AG04449 (cell line): ENCODE measurements around the gene YARS1.
"Not testable (repeated sequence)": the region's sequence is repeated elsewhere in the genome, so short reads cannot be mapped to it uniquely, and the experiment has no call there.

Experiments
- CTCF ChIA-PET: fragments of 350-600 bp; formaldehyde crosslinking; extraction: SDS; loops from one replicate; lab custom pipeline; 2021; ENCODE audit warnings: antibody characterized with exemption; lab: Yijun Ruan, JAX
- POLR2A ChIA-PET: fragments of 400-600, 350-600 bp; formaldehyde crosslinking; extraction: SDS; loops from one replicate; lab custom pipeline; 2020; ENCODE audit warnings: antibody characterized with exemption, inconsistent platforms; lab: Yijun Ruan, JAX
- DNase-seq: peaks from one replicate; pipeline ENCODE4 v3.0.0-alpha.2; 2010; ENCODE audit warnings: low read depth, low spot score
- H3K4me3 ChIP-seq: 2 replicates; pipeline ENCODE4 v1.5.1; 2011; ENCODE audit warnings: low read depth, mild to moderate bottlenecking, control low read depth, low read length
- CTCF ChIP-seq: IDR thresholded peaks from one replicate; pipeline ENCODE4 v1.5.1; 2011; ENCODE audit warnings: mild to moderate bottlenecking, moderate library complexity, low read length, control low read depth, inconsistent platforms; ENCODE audit not compliant: insufficient read depth; ENCODE audit errors: missing control alignments

The YARS1 gene

GRCh38 chr1:32801096-32801715 lies 16.0 kb downstream of the YARS1 start:
- POLR2A ChIA-PET: no interaction called here
- TF ChIP-seq CTCF: no peak
- no peak overlapping the region for H3K4me3 ChIP-seq
- CTCF ChIA-PET: no interaction called here
- DNase-seq: peak; percentile 37

DNA sequence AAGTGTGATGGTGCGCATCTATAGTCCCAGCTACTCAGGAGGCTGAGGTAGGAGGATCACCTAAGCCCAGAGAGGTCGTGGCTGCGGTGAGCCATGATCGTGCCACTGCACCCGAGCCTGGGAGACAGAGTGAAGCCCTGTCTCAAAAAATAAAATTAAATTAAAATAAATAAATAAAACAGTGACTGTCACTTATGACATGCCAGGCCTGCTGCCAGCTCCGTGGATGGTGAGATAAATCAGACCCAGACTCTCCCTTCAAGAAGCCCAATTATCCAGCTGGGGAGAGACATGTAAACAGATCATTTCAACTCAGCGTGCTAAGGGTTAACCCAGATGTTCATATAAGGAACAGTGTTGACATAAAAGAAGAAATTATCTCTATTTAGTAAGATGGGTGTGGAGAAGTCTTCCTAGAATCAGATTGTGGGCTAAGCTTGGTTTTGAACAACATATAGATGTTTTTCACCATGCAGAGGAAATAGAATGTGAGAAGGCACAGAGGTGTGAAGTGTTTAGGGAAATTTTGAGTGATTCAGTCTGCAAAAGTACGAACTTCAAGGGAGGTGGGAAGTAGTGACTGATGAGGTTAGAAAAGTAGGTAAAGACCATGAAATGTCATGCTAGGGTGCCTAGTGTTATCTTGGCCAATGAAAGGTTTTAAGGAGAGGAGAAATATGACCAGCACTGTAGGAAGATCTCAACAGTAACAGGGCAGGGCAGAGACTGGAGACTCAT lies 18.3 kb downstream of the YARS1 start:
- POLR2A ChIA-PET: interaction anchor here (1.2 kb wide), 1 partner anchor 95 kb away, joined by 4 read pairs; no protein-coding TSS in a partner anchor
- DNase-seq: no peak
- H3K4me3 ChIP-seq: no peak overlapping the region
- CTCF ChIA-PET: interaction anchor here (1.6 to 2.6 kb wide), 3 partner anchors 13 to 87 kb away, joined by 4 to 12 read pairs (median 7); no protein-coding TSS in a partner anchor
- TF ChIP-seq CTCF: no peak

DNA sequence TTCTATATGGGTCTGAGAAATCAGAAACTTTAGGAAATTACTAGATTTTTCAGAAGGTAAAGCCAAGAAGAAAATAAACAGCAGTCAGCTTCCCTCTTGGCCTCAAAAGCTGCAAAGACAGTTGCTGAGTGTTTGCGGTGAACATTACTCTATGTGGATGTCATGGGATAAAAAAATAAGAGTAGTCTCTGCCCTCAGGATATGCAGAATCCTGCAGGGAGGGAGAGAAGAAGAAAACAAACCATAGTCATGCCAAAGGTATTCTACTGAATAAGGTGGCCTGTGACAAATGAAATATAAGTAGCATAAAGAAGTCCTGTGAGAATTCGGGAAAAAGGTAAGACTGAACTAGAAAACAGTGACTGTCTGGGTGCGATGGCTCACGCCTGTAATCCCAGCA lies 19.0 kb downstream of the YARS1 start:
- ChIA-PET POLR2A (interaction anchor here (0.7 to 1.2 kb wide), 2 partner anchors 14 to 94 kb away, joined by 3 to 4 read pairs; no protein-coding TSS in a partner anchor), CTCF (interaction anchor here (1.6 to 2.6 kb wide), 3 partner anchors 12 to 86 kb away, joined by 4 to 12 read pairs (median 7); no protein-coding TSS in a partner anchor)
- no peak for TF ChIP-seq CTCF
- no peak overlapping the region for H3K4me3 ChIP-seq
- no peak for DNase-seq

- ChIA-PET CTCF (interaction anchor here (1.7 to 2.6 kb wide), 2 partner anchors 11 to 85 kb away, joined by 4 to 12 read pairs; no protein-coding TSS in a partner anchor), POLR2A (interaction anchor here (0.7 to 1.2 kb wide), 2 partner anchors 15 to 94 kb away, joined by 3 to 4 read pairs; no protein-coding TSS in a partner anchor)
- no peak overlapping the region for H3K4me3 ChIP-seq
- no peak for DNase-seq
- no peak for TF ChIP-seq CTCF
Observed at GRCh38 chr1:32797456-32797855, 19.7 kb downstream of the YARS1 start.

DNA sequence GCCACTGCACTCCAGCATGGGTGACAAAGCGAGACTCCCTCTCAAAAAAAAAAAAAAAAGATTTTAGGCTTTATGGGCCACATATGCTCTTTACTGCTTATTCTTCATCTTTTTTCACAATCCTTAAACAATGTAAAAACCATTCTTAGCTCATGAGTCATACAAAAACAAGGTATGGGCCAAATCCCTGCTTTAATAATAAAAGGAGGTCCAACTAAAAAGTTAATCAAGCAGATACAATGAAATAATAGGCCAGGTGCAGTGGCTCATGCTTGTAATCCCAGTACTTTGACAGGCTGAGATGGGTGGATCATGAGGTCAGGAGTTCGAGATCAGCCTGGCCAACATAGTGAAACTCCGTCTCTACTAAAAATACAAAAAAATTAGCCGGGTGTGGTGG lies 21.4 kb downstream of the YARS1 start:
- H3K4me3 ChIP-seq, POLR2A ChIA-PET, DNase-seq: not testable (repeated sequence)
- CTCF ChIA-PET: interaction anchor here (1.5 kb wide), 1 partner anchor 10 kb away, joined by 3 read pairs; no protein-coding TSS in a partner anchor

- no peak overlapping the region for H3K4me3 ChIP-seq
- DNase-seq: no peak
- CTCF ChIA-PET: interaction anchor here (1.1 to 2.6 kb wide), 4 partner anchors 11 to 88 kb away, joined by 3 to 20 read pairs (median 8); no protein-coding TSS in a partner anchor
- POLR2A ChIA-PET: interaction anchor here (0.7 kb wide), 1 partner anchor 89 kb away, joined by 3 read pairs; no protein-coding TSS in a partner anchor
- TF ChIP-seq CTCF: no peak
Observed at GRCh38 chr1:32791881-32792280, 25.3 kb downstream of the YARS1 start.

- ChIA-PET POLR2A (interaction anchor here (0.7 to 1.1 kb wide), 3 partner anchors 14 to 86 kb away, joined by 3 to 5 read pairs (median 4); no protein-coding TSS in a partner anchor), CTCF (interaction anchor here (0.6 to 4.8 kb wide), 3 partner anchors 14 to 77 kb away, joined by 3 to 52 read pairs (median 3); no protein-coding TSS in a partner anchor)
- H3K4me3 ChIP-seq, DNase-seq: not testable (repeated sequence)
Observed at GRCh38 chr1:32789356-32789755, 27.8 kb downstream of the YARS1 start.
